ENCODE data around the gene BAIAP2. TPM values are rescaled to one million over a fixed set of nuclear protein-coding genes. Genes with fewer than 3 reads are reported as not detected.

Gene BAIAP2
- polyA plus RNA-seq, 2 of the 4 experiments (the other 2 are of a cell fraction), result 7.1 to 27.5 TPM

DNA sequence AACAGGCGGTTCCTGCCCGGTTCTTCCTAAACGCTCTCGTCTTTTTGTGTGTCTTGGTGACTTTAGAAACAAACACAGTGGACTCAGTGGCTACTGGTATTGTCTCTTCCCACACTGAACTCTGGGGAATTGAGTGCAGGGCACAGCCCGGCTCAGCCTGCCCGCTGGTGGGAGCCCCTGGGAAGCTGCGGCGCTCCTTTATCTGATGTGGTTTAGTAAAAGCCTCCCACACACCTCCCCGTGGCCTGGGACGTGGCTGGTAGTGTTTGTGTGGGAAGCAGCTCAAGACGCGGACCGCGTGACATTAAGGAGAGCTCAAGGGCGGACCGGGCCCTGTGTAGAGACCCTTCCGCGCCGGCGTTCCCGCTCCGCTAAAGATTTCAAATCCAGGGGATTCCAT, 75.0 kb downstream of the BAIAP2 start:
- CTCF ChIA-PET, result interaction anchor here (1.2 to 9.4 kb wide), 5 partner anchors 6 to 88 kb away, joined by 4 to 131 read pairs (median 12); no protein-coding TSS in a partner anchor
- 93% methylated on average over 22 of the region's 22 CpGs for WGBS (ENCODE audit: missing lambda C conversion rate)

GRCh38 chr17:81110488-81111040, 75.6 kb downstream of the BAIAP2 start:
- no peak for ATAC-seq
- ChIA-PET CTCF (interaction anchor here (1.2 to 9.4 kb wide), 3 partner anchors 7 to 87 kb away, joined by 5 to 131 read pairs (median 104); no protein-coding TSS in a partner anchor), POLR2A (no interaction called here)
- no peaks in the 10 kb centered on the region for H3K9me3 ChIP-seq
- FAIRE-seq, result no peak
- no peak for DNase-seq (ENCODE audit: low read depth in 1 of 2, low spot score in 1 of 2)
- TF ChIP-seq RFX5 (IDR thresholded peaks at IDR 0.05) (no peak), MYC (IDR thresholded peaks at IDR 0.05; ENCODE audit: borderline replicate concordance, low read length) (no peak), CBX8 (IDR thresholded peaks at IDR 0.05) (no peak), ATOH8 (CRISPR knock-in tag; IDR thresholded peaks at IDR 0.05; ENCODE audit: low read depth) (no peak), BHLHE40 (IDR thresholded peaks at IDR 0.05; ENCODE audit: low read depth, low read length) (no peak)
- H3K4me2 ChIP-seq, result no peak overlapping the region
- WGBS (ENCODE audit: missing lambda C conversion rate), result 85% methylated on average over 30 of the region's 30 CpGs
- no peak overlapping the region for H3K27ac ChIP-seq
- H3K4me3 ChIP-seq, result no peak overlapping the region
- no peaks in the 10 kb centered on the region for H3K4me1 ChIP-seq

More for the DNA sequence above, 75.0 kb downstream of the BAIAP2 start:
- no peak overlapping the region for H3K4me3 ChIP-seq
- FAIRE-seq (no peak), DNase-seq (ENCODE audit: low read depth in 1 of 2, low spot score in 1 of 2) (no peak), ATAC-seq (no peak)
- no peaks in the 10 kb centered on the region for H3K4me1 ChIP-seq
- no peak for TF ChIP-seq REST (IDR thresholded peaks at IDR 0.05)
- no peak for TF ChIP-seq RARB (CRISPR knock-in tag; IDR thresholded peaks at IDR 0.05)
- no peak overlapping the region for H3K27ac ChIP-seq
- POLR2A ChIA-PET, result no interaction called here
- no peaks in the 10 kb centered on the region for H3K9me3 ChIP-seq
- no peak overlapping the region for H3K4me2 ChIP-seq

DNA sequence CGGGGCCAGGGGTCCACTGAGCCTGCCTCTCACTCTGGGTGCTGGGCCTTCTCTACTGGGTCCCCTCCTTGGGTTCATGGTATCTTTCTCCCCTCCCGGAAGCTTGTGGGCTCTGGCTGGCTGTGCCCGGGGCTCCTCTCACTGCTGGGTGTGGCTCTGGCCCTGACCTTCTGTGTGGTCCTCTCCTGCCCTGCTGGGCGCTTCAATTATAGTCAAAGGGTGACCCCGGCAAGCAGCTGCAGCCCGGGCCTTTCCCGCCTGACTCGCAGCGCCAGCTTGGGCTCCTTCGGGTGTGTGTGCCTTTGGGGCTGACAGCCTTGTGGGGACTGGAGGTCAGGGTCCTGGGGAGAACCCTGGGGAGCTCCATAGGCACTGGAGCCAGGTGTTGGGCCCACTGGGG, 76.1 kb downstream of the BAIAP2 start:
- ChIA-PET CTCF (interaction anchor here (0.7 to 9.4 kb wide), 4 partner anchors 7 to 88 kb away, joined by 4 to 131 read pairs (median 54); no protein-coding TSS in a partner anchor), POLR2A (no interaction called here)
- no peak for TF ChIP-seq EHMT2 (IDR thresholded peaks at IDR 0.05; ENCODE audit: low read depth)
- TF ChIP-seq CBX2 (IDR thresholded peaks at IDR 0.05; ENCODE audit: borderline replicate concordance, low read depth), result no peak
- no peak for TF ChIP-seq FOXS1 (CRISPR knock-in tag; IDR thresholded peaks at IDR 0.05)
- TF ChIP-seq HOXA7 (CRISPR knock-in tag; IDR thresholded peaks at IDR 0.05), result no peak
- TF ChIP-seq NR3C1 (IDR thresholded peaks at IDR 0.05), result no peak
- no peak for TF ChIP-seq CHD2 (IDR thresholded peaks at IDR 0.05; ENCODE audit: low read length, partially characterized antibody)
- no peak for TF ChIP-seq RAD21 (conservative IDR thresholded peaks at IDR 0.05 in 1 of 2, IDR thresholded peaks at IDR 0.05 in 1 of 2)
- Histone ChIP-seq H3K27ac (no peak overlapping the region), H3K4me2 (no peak overlapping the region), H3K4me1 (no peaks in the 10 kb centered on the region), H3K4me3 (no peak overlapping the region), H3K9me3 (no peaks in the 10 kb centered on the region)
- FAIRE-seq, result no peak
- no peak for ATAC-seq
- DNase-seq (ENCODE audit: low read depth in 1 of 2, low spot score in 1 of 2), result no peak
- 77% methylated on average over 10 of the region's 10 CpGs for WGBS (ENCODE audit: missing lambda C conversion rate)

DNA sequence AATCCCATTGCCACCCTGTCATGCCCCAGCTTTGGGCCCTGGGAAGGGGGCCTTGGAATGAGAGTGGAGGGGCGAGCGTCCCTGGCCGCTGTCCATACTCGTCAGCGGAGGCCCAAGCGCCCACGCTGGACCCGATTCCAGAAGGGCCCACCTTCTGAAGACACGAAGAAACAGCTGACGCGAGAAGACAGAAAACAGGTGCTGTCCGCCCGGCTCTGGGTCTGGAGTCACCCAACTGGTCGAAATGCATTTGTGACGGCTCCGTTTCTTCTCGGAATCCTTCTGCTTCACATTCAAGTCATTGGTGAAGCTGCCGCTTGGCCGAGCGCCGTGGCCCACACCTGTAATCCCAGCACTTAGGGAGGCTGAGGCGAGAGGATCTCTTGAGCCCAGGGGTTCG, 77.5 kb downstream of the BAIAP2 start:
- POLR2A ChIA-PET, result interaction anchor here (0.7 kb wide), 1 partner anchor 892 kb away, joined by 3 read pairs; the partner anchor contains the start of gene SLC26A11
- no peak for FAIRE-seq
- 91% methylated on average over 23 of the region's 23 CpGs for WGBS (ENCODE audit: missing lambda C conversion rate)
- no peak overlapping the region for H3K4me3 ChIP-seq
- no peak for ATAC-seq
- H3K4me2 ChIP-seq, result no peak overlapping the region
- H3K27ac ChIP-seq, result no peak overlapping the region
- TF ChIP-seq RNF2 (IDR thresholded peaks at IDR 0.05; ENCODE audit: borderline replicate concordance, low read depth), result no peak
- no peak for TF ChIP-seq HOXB13 (CRISPR knock-in tag; IDR thresholded peaks at IDR 0.05; ENCODE audit: low read depth)
- no peak for TF ChIP-seq PBX3 (IDR thresholded peaks at IDR 0.05)
- CTCF ChIA-PET, result interaction anchor here (1.2 to 9.4 kb wide), 4 partner anchors 9 to 93 kb away, joined by 3 to 131 read pairs (median 59); no protein-coding TSS in a partner anchor
- DNase-seq (ENCODE audit: low read depth in 1 of 2, low spot score in 1 of 2), result no peak
- H3K9me3 ChIP-seq, result no peaks in the 10 kb centered on the region
- no peaks in the 10 kb centered on the region for H3K4me1 ChIP-seq

All from A549 (cell line).